ENCODE data around the gene FAR2. TPM values are rescaled to one million over a fixed set of nuclear protein-coding genes. Genes with fewer than 3 reads are reported as not detected.

FAR2 gene
- total RNA-seq, 1 experiment from 2014 or later, result 22.1 TPM

DNA sequence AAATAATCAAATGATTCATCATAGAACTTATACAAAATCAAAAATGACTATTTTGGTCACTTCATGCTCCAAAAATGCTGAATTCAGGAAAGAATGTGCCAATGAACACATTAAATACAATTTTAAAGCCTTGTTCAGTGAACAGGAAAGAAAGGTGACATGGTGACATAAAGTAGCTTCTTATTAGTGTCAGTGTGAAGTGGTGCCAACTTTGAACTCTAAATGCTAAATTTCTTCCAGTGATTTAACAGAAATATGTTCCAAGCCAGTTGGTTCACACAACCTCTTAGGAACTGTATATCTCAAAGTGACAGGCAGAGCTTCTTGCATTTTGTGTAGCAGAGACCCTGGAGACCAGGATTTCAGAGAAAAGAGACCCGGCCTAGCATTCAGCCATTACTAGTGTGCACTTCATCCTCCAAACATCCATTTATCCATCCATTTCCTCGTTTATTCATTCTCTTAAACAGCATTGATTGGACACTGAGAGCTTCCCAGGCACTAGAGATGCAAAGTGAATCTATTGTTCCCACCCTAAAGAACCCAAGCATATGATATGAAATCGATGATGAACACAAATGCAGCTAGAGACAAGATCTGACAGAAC is 95.2 kb downstream of the FAR2 start:
- H3K23me2 ChIP-seq (ENCODE audit: insufficient read length, low read depth, low read length, poor library complexity, severe bottlenecking), result no peaks in the 10 kb centered on the region
- H2BK5ac ChIP-seq (ENCODE audit: insufficient read length, low read length), result no peak overlapping the region
- H4K8ac ChIP-seq (replicated peaks; ENCODE audit: insufficient read length, low read depth, low read length), result no peak overlapping the region
- no peak overlapping the region for H3K14ac ChIP-seq (ENCODE audit: insufficient read depth, low read length)
- Mint-ChIP-seq H3K4me3 (no peak overlapping the region), H3K27ac (no peak overlapping the region), H3K36me3 (ENCODE audit: insufficient read depth in 1 of 3, low read depth in 3 of 3) (peaks cover 0 to 3% (median 0%) of the 10 kb centered on the region in 3 experiments; a peak in 2 of 7 replicates), H3K9me3 (peaks cover 0 to 6% of the 10 kb centered on the region in 2 experiments; a peak in 2 of 5 replicates), H3K27me3 (ENCODE audit: low read depth) (no peaks in the 10 kb centered on the region), H3K4me1 (peaks cover 43 to 45% of the 10 kb centered on the region in 2 experiments)
- H2BK20ac ChIP-seq (ENCODE audit: low read depth, low read length, poor library complexity, severe bottlenecking), result no peak overlapping the region
- no peak overlapping the region for H3K4ac ChIP-seq (ENCODE audit: low read depth, low read length)
- H2AK5ac ChIP-seq (ENCODE audit: insufficient read length, low read length), result no peak overlapping the region
- H3K27ac ChIP-seq (ENCODE audit: insufficient read length, low read depth, low read length), result no peak overlapping the region
- H3K56ac ChIP-seq (ENCODE audit: insufficient read length, low read depth, low read length), result no peak overlapping the region
- no peaks in the 10 kb centered on the region for H3K9me3 ChIP-seq (ENCODE audit: control insufficient read depth, low read depth, low read length)
- no peak overlapping the region for H3K18ac ChIP-seq (ENCODE audit: insufficient read length, low read depth, low read length)
- no peak overlapping the region for H3T11ph ChIP-seq (ENCODE audit: low read length)
- H3K79me2 ChIP-seq (ENCODE audit: insufficient read depth, low read length), result no peaks in the 10 kb centered on the region
- no peak overlapping the region for H3K4me2 ChIP-seq (ENCODE audit: insufficient read depth, insufficient read length, low read length)
- no peaks in the 10 kb centered on the region for H3K27me3 ChIP-seq (ENCODE audit: insufficient read depth, low read length)
- TF ChIP-seq, protein P1, sequence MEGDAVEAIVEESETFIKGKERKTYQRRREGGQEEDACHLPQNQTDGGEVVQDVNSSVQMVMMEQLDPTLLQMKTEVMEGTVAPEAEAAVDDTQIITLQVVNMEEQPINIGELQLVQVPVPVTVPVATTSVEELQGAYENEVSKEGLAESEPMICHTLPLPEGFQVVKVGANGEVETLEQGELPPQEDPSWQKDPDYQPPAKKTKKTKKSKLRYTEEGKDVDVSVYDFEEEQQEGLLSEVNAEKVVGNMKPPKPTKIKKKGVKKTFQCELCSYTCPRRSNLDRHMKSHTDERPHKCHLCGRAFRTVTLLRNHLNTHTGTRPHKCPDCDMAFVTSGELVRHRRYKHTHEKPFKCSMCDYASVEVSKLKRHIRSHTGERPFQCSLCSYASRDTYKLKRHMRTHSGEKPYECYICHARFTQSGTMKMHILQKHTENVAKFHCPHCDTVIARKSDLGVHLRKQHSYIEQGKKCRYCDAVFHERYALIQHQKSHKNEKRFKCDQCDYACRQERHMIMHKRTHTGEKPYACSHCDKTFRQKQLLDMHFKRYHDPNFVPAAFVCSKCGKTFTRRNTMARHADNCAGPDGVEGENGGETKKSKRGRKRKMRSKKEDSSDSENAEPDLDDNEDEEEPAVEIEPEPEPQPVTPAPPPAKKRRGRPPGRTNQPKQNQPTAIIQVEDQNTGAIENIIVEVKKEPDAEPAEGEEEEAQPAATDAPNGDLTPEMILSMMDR (conservative IDR thresholded peaks at IDR 0.05), result no peak
- H3K4me1 ChIP-seq (ENCODE audit: insufficient read depth, low read length), result no peaks in the 10 kb centered on the region
- H2BK120ac ChIP-seq (ENCODE audit: low read depth, low read length, poor library complexity, severe bottlenecking), result no peak overlapping the region
- no peak overlapping the region for H2BK12ac ChIP-seq (ENCODE audit: insufficient read length, low read depth, low read length)
- no peak overlapping the region for H2AFZ ChIP-seq (ENCODE audit: low read length)
- H4K5ac ChIP-seq (ENCODE audit: insufficient read length, low read depth, low read length), result no peak overlapping the region
- no peak overlapping the region for H4K91ac ChIP-seq (ENCODE audit: insufficient read length, low read depth, low read length)
- no peaks in the 10 kb centered on the region for H3K79me1 ChIP-seq (ENCODE audit: insufficient read depth, low read depth, low read length, poor library complexity, severe bottlenecking)
- no peak overlapping the region for H3K23ac ChIP-seq (ENCODE audit: insufficient read length, low read depth, low read length)
- DNase-seq, result no peak
- H2BK15ac ChIP-seq (ENCODE audit: low read depth, low read length), result no peak overlapping the region
- WGBS (ENCODE audit: extremely low coverage, insufficient read length, low lambda C conversion rate), result no CpG with 5 or more reads among the region's 3 CpGs
- no peak overlapping the region for H3K9ac ChIP-seq (ENCODE audit: extremely low read depth, insufficient read length, low read length)
- H4K20me1 ChIP-seq (ENCODE audit: control insufficient read depth, insufficient read depth, insufficient read length), result no peaks in the 10 kb centered on the region
